HepG2 (cell line): ENCODE measurements around the gene OCSTAMP. TPM values are rescaled to one million over a fixed set of nuclear protein-coding genes. Genes with fewer than 3 reads are reported as not detected.

Source experiments
- ATAC-seq: fragments of 200-7000 bp; cut with Tn5 transposase; 3 replicates; pipeline ENCODE4 v1.9.1; 2020; ENCODE audit warnings: mild to moderate bottlenecking, moderate library complexity
- BruUV-seq: library from RNA; stranded (reverse); fragments of 400-500 nt; replicated peaks from 2 replicates; lab custom pipeline; 2021; lab: Mats Ljungman, UMichigan
- CTCF ChIA-PET: fragments of 300-600 bp; formaldehyde crosslinking; extraction: SDS; loops from one replicate; lab custom pipeline; 2021; ENCODE audit warnings: low total read pairs, inconsistent platforms, low intra/inter-chr PET ratio; lab: Yijun Ruan, JAX
- POLR2A ChIA-PET: fragments of 350-600 bp; sonication (Branson Sonifier 250); formaldehyde crosslinking; loops from one replicate; lab custom pipeline; 2020; ENCODE audit warnings: antibody characterized with exemption, inconsistent platforms; lab: Yijun Ruan, JAX
- DNase-seq: peaks from one replicate; pipeline ENCODE4 v3.0.0-alpha.2; 2015; ENCODE audit warnings: low spot score
- FAIRE-seq: peaks from 3 replicates; lab custom pipeline; 2011; peaks lifted over from hg19 to GRCh38; lab: Jason Lieb, UNC
- H2AFZ ChIP-seq: one replicate; pipeline ENCODE4 v1.6.1; 2011; ENCODE audit warnings: low read length, inconsistent platforms
- H3K27ac ChIP-seq: fragments of 300-600 bp; 3 replicates; pipeline ENCODE4 v1.8.0; 2011; ENCODE audit warnings: mixed run types, mild to moderate bottlenecking, mixed read lengths, low read length, inconsistent platforms; ENCODE audit not compliant: insufficient read depth; ENCODE audit errors: extremely low read length
- H3K27me3 ChIP-seq, 2 experiments: fragments of 200-600 bp in 1 of 2; 2 replicates in 1 of 2; 3 replicates in 1 of 2; pipeline versions ENCODE4 v1.6.0 to v1.8.0; 2011; ENCODE audit warnings: low read length in 2 of 2, mild to moderate bottlenecking in 2 of 2, moderate library complexity in 2 of 2, inconsistent platforms in 1 of 2; ENCODE audit not compliant: insufficient read depth in 2 of 2, control insufficient read depth in 1 of 2
- H3K36me3 ChIP-seq, 2 experiments: fragments of 200-600 bp in 1 of 2; replicated peaks in 1 of 2; 2 replicates in 1 of 2; 3 replicates in 1 of 2; pipeline versions ENCODE4 v1.5.1 to v1.8.0; 2011; ENCODE audit warnings: low read length in 2 of 2, inconsistent platforms in 1 of 2; ENCODE audit not compliant: insufficient read depth in 2 of 2, control insufficient read depth in 1 of 2
- H3K4me1 ChIP-seq: 2 replicates; pipeline ENCODE4 v1.5.1; 2012; ENCODE audit warnings: low read length, inconsistent platforms; ENCODE audit not compliant: insufficient read depth
- H3K4me2 ChIP-seq: 2 replicates; pipeline ENCODE4 v1.6.0; 2011; ENCODE audit warnings: low read depth, low read length, inconsistent platforms
- H3K4me3 ChIP-seq, 3 experiments: fragments of 200-600 bp in 1 of 3; sonication (generic), shearing (Covaris generic) in 1 of 3; replicated peaks in 1 of 3; 2 replicates each; pipeline ENCODE4 v1.5.1; 2011 to 2016; ENCODE audit warnings: low read length in 3 of 3, inconsistent platforms in 2 of 3, low read depth in 2 of 3, mild to moderate bottlenecking in 2 of 3, control low read depth in 1 of 3, mixed read lengths in 1 of 3; ENCODE audit not compliant: insufficient read depth in 1 of 3
- H3K79me2 ChIP-seq: one replicate; pipeline ENCODE4 v1.6.1; 2011; ENCODE audit warnings: low read length, inconsistent platforms; ENCODE audit not compliant: insufficient read depth
- H3K9ac ChIP-seq: 2 replicates; pipeline ENCODE4 v1.6.0; 2011; ENCODE audit warnings: mild to moderate bottlenecking, low read depth, low read length, inconsistent platforms; ENCODE audit not compliant: insufficient read depth
- H3K9me3 ChIP-seq: 2 replicates; pipeline ENCODE4 v1.5.1; 2012; ENCODE audit warnings: mild to moderate bottlenecking, low read length
- H4K20me1 ChIP-seq: 2 replicates; pipeline ENCODE4 v1.6.0; 2011; ENCODE audit warnings: inconsistent platforms, mild to moderate bottlenecking, low read length, moderate library complexity; ENCODE audit not compliant: insufficient read depth
- ATF5 ChIP-seq: sonication (generic); formaldehyde crosslinking; IDR thresholded peaks from 2 replicates; pipeline ENCODE4 v1.4.0; 2020; ENCODE audit warnings: mild to moderate bottlenecking, low read depth, missing genetic modification reagents
- CREBL2 ChIP-seq: sonication (generic); formaldehyde crosslinking; IDR thresholded peaks from 2 replicates; pipeline ENCODE4 v1.8.1; 2023; ENCODE audit warnings: missing genetic modification reagents, mild to moderate bottlenecking, borderline replicate concordance
- CSRNP1 ChIP-seq: sonication (generic); formaldehyde crosslinking; IDR thresholded peaks from 2 replicates; pipeline ENCODE4 v1.8.1; 2023; ENCODE audit warnings: mild to moderate bottlenecking, missing genetic modification reagents
- RELA ChIP-seq: sonication (generic); formaldehyde crosslinking; IDR thresholded peaks from 2 replicates; pipeline ENCODE4 v1.4.0; 2020; ENCODE audit warnings: missing genetic modification reagents
- ZBTB42 ChIP-seq: sonication (generic); formaldehyde crosslinking; IDR thresholded peaks from 2 replicates; pipeline ENCODE4 v1.5.0; 2020; ENCODE audit warnings: mild to moderate bottlenecking, missing genetic modification reagents
- ZNF101 ChIP-seq: sonication (generic); formaldehyde crosslinking; IDR thresholded peaks from 2 replicates; pipeline ENCODE4 v1.4.0; 2020; ENCODE audit warnings: mild to moderate bottlenecking, low read depth, missing genetic modification reagents, borderline replicate concordance
- ZNF546 ChIP-seq: sonication (generic); formaldehyde crosslinking; conservative IDR thresholded peaks from 2 replicates; pipeline ENCODE4 v1.8.1; 2023; ENCODE audit warnings: mild to moderate bottlenecking, missing genetic modification reagents
- WGBS: methylation state at CpG from one replicate; pipeline ENCODE4 v1.1.6; 2017; ENCODE audit warnings: low lambda C conversion rate; 5-methylcytosine and 5-hydroxymethylcytosine counted together
- in situ Hi-C: cut with HindIII; loops from 2 replicates; pipeline ENCODE4 v1.10.0; 2017; ENCODE audit warnings: low pct_unique_long_range_greater_than_20kb; ENCODE audit not compliant: extremely low pct_ligation_motif_present
- intact Hi-C: fragments of 100-400 bp; cut with micrococcal nuclease; formaldehyde crosslinking; loops from one replicate; pipeline ENCODE4 v1.10.0; 2022; ENCODE audit not compliant: unreplicated experiment
- polyA plus RNA-seq, 8 experiments: library from polyadenylated mRNA; depleted of rRNA in 3 of 8; stranded (reverse) in 7 of 8; unstranded in 1 of 8; fragments of >200 nt; fragmentation: Illumina TruSeq in 4 of 8; extraction: Trizol in 4 of 8; gene quantifications; 2 replicates each; pipeline versions ENCODE4 v1.2.1 to v1.2.3, GENCODE V29; 2011 to 2016; ENCODE audit warnings: low read depth in 4 of 8, missing spikeins in 1 of 8, mixed read lengths in 1 of 8; ENCODE audit not compliant: insufficient read depth in 1 of 8
- total RNA-seq, 5 experiments: library from RNA; depleted of rRNA; stranded (reverse); fragments of >200 nt; fragmentation: Illumina TruSeq; extraction: Trizol; gene quantifications; 2 replicates each; pipeline ENCODE4 v1.2.3, GENCODE V29; 2016; ENCODE audit warnings: low read depth in 1 of 5
- TF ChIP-seq, protein P1 (sequence below): IDR thresholded peaks from 2 replicates; pipeline ENCODE4 v1.6.1; 2018; ENCODE audit warnings: missing genetic modification reagents, mild to moderate bottlenecking, missing compliant biosample characterization

The OCSTAMP gene
- total and polyA plus RNA-seq, 2 of the 13 experiments (the other 11 are each of a cell fraction or from before 2014, with no cell fraction given) = not detected

- Histone ChIP-seq H3K27ac (no peak overlapping the region), H3K36me3 (peaks cover 25 to 28% of the 10 kb centered on the region in 2 experiments; a peak in 4 of 5 replicates), H3K9me3 (no peaks in the 10 kb centered on the region), H3K79me2 (no peaks in the 10 kb centered on the region), H3K4me1 (no peaks in the 10 kb centered on the region), H3K9ac (no peak overlapping the region), H3K4me3 (no peak overlapping the region)
- 96% methylated on average over 1 of the region's 1 CpG for WGBS
- DNase-seq (no peak), ATAC-seq (no peak)
- BruUV-seq = no TSS peak
- intact Hi-C loops = no loop called here
- TF ChIP-seq ZNF101 (CRISPR knock-in tag) (no peak), ZNF546 (no peak), CREBL2 (CRISPR knock-in tag) (no peak), ZBTB42 (CRISPR knock-in tag) (no peak), RELA (CRISPR knock-in tag) (no peak), ATF5 (CRISPR knock-in tag) (no peak), CSRNP1 (no peak)
- TF ChIP-seq, protein P1, sequence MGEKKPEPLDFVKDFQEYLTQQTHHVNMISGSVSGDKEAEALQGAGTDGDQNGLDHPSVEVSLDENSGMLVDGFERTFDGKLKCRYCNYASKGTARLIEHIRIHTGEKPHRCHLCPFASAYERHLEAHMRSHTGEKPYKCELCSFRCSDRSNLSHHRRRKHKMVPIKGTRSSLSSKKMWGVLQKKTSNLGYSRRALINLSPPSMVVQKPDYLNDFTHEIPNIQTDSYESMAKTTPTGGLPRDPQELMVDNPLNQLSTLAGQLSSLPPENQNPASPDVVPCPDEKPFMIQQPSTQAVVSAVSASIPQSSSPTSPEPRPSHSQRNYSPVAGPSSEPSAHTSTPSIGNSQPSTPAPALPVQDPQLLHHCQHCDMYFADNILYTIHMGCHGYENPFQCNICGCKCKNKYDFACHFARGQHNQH = no peak
- TF ChIP-seq, all 625 proteins: peak for 0
- Histone ChIP-seq H3K4me2 (no peak overlapping the region), H3K27me3 (no peaks in the 10 kb centered on the region), H2AFZ (no peak overlapping the region), H4K20me1 (no peaks in the 10 kb centered on the region)
- CTCF ChIA-PET = no interaction called here
- FAIRE-seq = no peak
- POLR2A ChIA-PET = no interaction called here
- in situ Hi-C loops = no loop called here
Measured at GRCh38 chr20:46590443-46590842, 40.0 kb upstream of the OCSTAMP start.
